HCT116 (cell line): ENCODE results near the gene ZCCHC24.

Source experiments
- EZH2 ChIP-seq: fragments of 200-600 bp; sonication (generic); IDR thresholded peaks from 2 replicates; pipeline ENCODE4 v1.6.1; 2017; ENCODE audit warnings: antibody characterized with exemption, mixed run types
- EZH2phosphoT487 ChIP-seq: fragments of 200-600 bp; IDR thresholded peaks from 2 replicates; pipeline ENCODE4 v1.6.1; 2018; ENCODE audit warnings: antibody characterized with exemption, borderline replicate concordance
- POLR2A ChIP-seq: IDR thresholded peaks from 2 replicates; pipeline ENCODE4 v1.7.0; 2011; ENCODE audit warnings: borderline replicate concordance; ENCODE audit not compliant: insufficient read depth, insufficient read length; ENCODE audit errors: extremely low read depth
- POLR2AphosphoS5 ChIP-seq: IDR thresholded peaks from 2 replicates; pipeline ENCODE4 v1.6.1; 2011; ENCODE audit warnings: mild to moderate bottlenecking, low read depth, low read length, moderate library complexity
- TF ChIP-seq, protein P1 (sequence below), 3 experiments: fragments of 200-600 bp in 1 of 3; sonication (generic) in 1 of 3; IDR thresholded peaks in 2 of 3; conservative IDR thresholded peaks in 1 of 3; 2 replicates each; pipeline ENCODE4 v1.5.1; 2012 to 2017; ENCODE audit warnings: low read depth in 2 of 3, low read length in 2 of 3, antibody characterized with exemption in 1 of 3, borderline replicate concordance in 1 of 3, control low read depth in 1 of 3, mild to moderate bottlenecking in 1 of 3, mixed read lengths in 1 of 3, mixed run types in 1 of 3, moderate library complexity in 1 of 3; ENCODE audit not compliant: insufficient read depth in 1 of 3
- TF ChIP-seq, protein P2 (sequence below): IDR thresholded peaks from 2 replicates; pipeline ENCODE4 v1.6.1; 2012

DNA sequence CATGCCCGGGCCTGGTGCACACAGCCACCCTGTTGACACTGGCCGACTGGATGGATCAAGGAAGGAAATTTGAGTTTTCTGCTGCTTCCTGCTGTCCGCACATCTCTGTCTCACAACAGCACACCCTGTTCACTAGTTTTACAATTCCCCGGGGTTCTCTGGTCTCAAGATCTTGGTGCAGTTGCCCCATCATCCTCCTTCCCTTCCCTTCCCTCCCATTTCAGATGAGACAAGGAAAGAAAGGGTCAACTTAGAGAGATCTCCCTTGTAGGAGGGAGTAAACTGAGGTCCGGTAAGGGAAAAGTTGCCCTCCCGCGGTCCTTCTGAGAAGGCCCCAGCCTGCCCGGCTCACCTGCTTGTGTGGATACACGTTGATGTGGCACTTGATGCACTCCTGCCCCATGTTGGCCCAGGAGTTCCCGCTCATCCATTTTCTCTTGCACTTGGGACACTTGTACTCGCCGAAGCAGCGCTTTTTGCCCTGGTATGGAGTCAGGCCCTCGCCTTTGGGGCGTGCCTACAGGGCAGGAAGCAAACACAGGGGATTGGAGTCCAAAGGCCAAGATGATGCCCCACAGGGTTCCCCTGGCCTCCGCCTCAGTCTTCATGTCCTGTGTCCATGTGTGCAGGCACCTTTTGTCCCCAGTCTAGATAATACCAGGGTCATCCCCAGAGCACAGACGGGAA, 51.4 kb downstream of the ZCCHC24 start:
- TF ChIP-seq, protein P1, sequence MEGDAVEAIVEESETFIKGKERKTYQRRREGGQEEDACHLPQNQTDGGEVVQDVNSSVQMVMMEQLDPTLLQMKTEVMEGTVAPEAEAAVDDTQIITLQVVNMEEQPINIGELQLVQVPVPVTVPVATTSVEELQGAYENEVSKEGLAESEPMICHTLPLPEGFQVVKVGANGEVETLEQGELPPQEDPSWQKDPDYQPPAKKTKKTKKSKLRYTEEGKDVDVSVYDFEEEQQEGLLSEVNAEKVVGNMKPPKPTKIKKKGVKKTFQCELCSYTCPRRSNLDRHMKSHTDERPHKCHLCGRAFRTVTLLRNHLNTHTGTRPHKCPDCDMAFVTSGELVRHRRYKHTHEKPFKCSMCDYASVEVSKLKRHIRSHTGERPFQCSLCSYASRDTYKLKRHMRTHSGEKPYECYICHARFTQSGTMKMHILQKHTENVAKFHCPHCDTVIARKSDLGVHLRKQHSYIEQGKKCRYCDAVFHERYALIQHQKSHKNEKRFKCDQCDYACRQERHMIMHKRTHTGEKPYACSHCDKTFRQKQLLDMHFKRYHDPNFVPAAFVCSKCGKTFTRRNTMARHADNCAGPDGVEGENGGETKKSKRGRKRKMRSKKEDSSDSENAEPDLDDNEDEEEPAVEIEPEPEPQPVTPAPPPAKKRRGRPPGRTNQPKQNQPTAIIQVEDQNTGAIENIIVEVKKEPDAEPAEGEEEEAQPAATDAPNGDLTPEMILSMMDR (IDR thresholded peaks at IDR 0.05 in 2 of 3, conservative IDR thresholded peaks at IDR 0.05 in 1 of 3; ENCODE audit: borderline replicate concordance in 1 of 3, insufficient read depth in 1 of 3, low read depth in 2 of 3, low read length in 2 of 3), result no peak
- no peak for TF ChIP-seq EZH2phosphoT487
- no peak for TF ChIP-seq POLR2AphosphoS5
- no peak for TF ChIP-seq POLR2A
- no peak for TF ChIP-seq EZH2
- TF ChIP-seq, protein P2, sequence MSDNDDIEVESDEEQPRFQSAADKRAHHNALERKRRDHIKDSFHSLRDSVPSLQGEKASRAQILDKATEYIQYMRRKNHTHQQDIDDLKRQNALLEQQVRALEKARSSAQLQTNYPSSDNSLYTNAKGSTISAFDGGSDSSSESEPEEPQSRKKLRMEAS, result no peak
